Cardiac muscle cell (in vitro differentiated cells and primary cell): ENCODE data around the gene USP21. TPM values are rescaled to one million over a fixed set of nuclear protein-coding genes. Genes with fewer than 3 reads are reported as not detected.
"Not testable (repeated sequence)": the region's sequence is repeated elsewhere in the genome, so short reads cannot be mapped to it uniquely, and the experiment has no call there.

Source experiments
- DNase-seq, 2 donors: peaks; one replicate each; pipeline versions ENCODE4 v3.0.0 to v3.0.0-alpha.2; 2010 to 2017; ENCODE audit warnings: low read depth in 1 of 2, low spot score in 1 of 2
- H3K27ac ChIP-seq: fragments of 200-600 bp; sonication (generic); 2 replicates; pipeline ENCODE4 v1.5.1; 2016
- H3K27me3 ChIP-seq: fragments of 200-600 bp; sonication (generic); 2 replicates; pipeline ENCODE4 v1.6.0; 2016; ENCODE audit warnings: control low read depth
- H3K36me3 ChIP-seq: fragments of 200-600 bp; sonication (generic); 2 replicates; pipeline ENCODE4 v1.5.1; 2016; ENCODE audit warnings: control low read depth
- H3K4me1 ChIP-seq: fragments of 200-600 bp; sonication (generic); 2 replicates; pipeline ENCODE4 v1.8.1; 2017; ENCODE audit warnings: low read depth, mild to moderate bottlenecking, mixed run types
- H3K4me3 ChIP-seq: fragments of 200-600 bp; sonication (generic); 2 replicates; pipeline ENCODE4 v1.5.1; 2016; ENCODE audit warnings: mild to moderate bottlenecking
- H3K9me3 ChIP-seq: fragments of 200-600 bp; sonication (generic); 2 replicates; pipeline ENCODE4 v1.5.1; 2017; ENCODE audit warnings: low read depth, mild to moderate bottlenecking, control low read depth
- polyA plus RNA-seq: library from polyadenylated mRNA; unstranded; fragments of >200 nt; fragmentation: Nextera tagmentation; extraction: Ambion mirVana; gene quantifications from 2 replicates; pipeline ENCODE4 v1.2.1, GENCODE V29; 2016
- total RNA-seq: library from RNA; depleted of rRNA; stranded (reverse); fragments of >200 nt; gene quantifications from 2 replicates; pipeline ENCODE4 v1.2.3, GENCODE V29; 2016
- TF ChIP-seq, protein P1 (sequence below): IDR thresholded peaks from 2 replicates; pipeline ENCODE4 v1.5.1; 2012; ENCODE audit warnings: low read depth, mild to moderate bottlenecking, low read length

Gene USP21
- total and polyA plus RNA-seq, 2 experiments from 2014 or later, result 19.6 to 48.8 TPM

DNA sequence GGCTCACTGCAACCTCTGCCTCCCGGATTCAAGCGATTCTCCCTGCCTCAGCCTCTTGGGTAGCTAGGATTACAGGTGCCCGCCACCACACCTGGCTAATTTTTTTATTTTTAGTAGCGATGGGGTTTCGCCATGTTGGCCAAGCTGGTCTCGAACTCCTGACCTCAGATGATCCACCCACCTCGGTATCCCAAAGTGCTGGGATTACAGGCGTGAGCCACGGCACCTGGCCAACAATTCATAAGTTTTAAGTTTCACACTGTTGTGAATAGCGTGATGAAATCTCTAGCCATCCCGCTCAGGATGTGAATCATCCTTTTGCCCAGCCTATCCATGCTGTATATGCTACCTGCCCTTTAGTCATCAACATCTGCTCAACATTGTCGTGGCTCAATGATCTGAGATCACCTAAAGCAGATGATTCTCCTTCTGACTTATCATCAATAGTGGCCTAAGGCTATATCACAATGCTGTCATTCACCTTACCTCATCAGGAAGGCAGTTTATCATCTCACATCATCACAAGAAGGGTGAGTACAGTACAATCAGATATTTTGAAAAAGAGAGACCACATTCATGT is 44.1 kb upstream of the USP21 start:
- peak in 1 of 2 donors; percentile 92 for DNase-seq
- TF ChIP-seq, protein P1, sequence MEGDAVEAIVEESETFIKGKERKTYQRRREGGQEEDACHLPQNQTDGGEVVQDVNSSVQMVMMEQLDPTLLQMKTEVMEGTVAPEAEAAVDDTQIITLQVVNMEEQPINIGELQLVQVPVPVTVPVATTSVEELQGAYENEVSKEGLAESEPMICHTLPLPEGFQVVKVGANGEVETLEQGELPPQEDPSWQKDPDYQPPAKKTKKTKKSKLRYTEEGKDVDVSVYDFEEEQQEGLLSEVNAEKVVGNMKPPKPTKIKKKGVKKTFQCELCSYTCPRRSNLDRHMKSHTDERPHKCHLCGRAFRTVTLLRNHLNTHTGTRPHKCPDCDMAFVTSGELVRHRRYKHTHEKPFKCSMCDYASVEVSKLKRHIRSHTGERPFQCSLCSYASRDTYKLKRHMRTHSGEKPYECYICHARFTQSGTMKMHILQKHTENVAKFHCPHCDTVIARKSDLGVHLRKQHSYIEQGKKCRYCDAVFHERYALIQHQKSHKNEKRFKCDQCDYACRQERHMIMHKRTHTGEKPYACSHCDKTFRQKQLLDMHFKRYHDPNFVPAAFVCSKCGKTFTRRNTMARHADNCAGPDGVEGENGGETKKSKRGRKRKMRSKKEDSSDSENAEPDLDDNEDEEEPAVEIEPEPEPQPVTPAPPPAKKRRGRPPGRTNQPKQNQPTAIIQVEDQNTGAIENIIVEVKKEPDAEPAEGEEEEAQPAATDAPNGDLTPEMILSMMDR, result no peak
- peaks cover 2% of the 10 kb centered on the region for H3K36me3 ChIP-seq
- peaks cover 26% of the 10 kb centered on the region for H3K4me1 ChIP-seq
- H3K4me3 ChIP-seq, result no peak overlapping the region
- no peaks in the 10 kb centered on the region for H3K9me3 ChIP-seq
- H3K27me3 ChIP-seq, result no peaks in the 10 kb centered on the region
- H3K27ac ChIP-seq, result no peak overlapping the region

DNA sequence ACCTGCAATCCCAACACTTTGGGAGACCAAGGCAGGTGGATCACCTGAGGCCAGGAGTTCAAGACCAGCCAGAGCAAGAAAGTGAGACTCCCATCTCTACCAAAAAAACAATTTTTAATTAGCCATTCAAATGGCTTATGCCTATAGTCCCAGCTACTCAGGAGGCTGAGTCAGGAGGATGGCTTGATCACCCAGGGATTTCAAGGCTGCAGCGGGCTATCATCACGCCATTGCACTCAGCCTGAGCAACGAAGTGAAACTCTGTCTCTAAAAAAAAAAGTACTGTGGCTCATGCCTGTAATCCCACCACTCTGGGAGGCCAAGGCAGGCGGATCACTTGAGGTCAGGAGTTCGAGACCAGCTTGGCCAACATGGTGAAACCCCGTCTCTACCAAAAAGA is 43.3 kb upstream of the USP21 start:
- H3K4me3 ChIP-seq, H3K9me3 ChIP-seq, H3K27me3 ChIP-seq, H3K36me3 ChIP-seq, DNase-seq, H3K27ac ChIP-seq: not testable (repeated sequence)
- peaks cover 26% of the 10 kb centered on the region for H3K4me1 ChIP-seq

DNA sequence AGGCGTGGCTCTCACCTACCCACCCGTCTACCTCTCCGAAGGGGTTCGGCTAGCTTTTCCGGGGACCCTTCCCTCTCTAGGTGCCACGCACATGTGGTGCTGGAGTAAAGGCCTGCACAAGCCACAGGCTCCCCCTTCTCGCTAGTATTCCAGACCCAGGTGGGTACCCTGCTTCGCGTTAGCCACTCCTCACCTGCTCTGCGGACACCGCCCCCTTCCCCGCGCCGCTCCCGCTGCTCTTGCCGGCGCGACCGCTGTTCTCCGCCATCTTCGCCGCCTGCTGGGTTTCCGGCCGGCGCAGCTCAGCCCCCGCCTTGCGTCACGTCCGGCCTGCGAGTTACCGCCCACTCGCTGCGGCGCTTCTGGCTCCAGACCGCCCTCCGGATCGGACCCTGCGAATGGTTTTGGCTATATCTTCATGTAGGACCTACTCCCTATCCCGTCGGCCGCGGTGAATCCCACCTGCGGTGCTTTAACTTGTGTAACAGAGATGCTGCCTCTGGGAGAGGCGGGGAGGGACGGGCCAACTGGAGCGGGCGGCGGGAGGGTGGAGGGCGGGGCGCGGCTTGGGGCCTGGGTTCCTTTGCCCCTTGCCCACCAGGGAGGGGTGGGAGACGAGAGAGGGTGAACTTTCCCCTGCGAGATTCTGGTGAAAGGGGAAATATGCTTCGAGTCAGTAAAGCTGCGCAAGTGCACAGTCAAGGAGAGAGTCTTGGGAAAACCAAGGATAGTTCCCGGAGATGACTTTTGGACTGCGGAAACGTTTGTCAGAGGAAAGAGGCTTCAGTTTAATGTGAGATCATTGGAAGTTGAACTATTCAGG is 41.3 kb upstream of the USP21 start, which contains the start of the genes NIT1 and PFDN2:
NIT1 (plus strand) TSS at position 347 of the 823 bp plus-strand sequence; CDS start at position 419, 72 bp downstream.
PFDN2 (minus strand) TSS at position 279 of the 823 bp plus-strand sequence; CDS start at position 268, 11 bp downstream.
- peak; percentile 91 to 93 for DNase-seq
- peaks cover 15% of the 10 kb centered on the region for H3K4me1 ChIP-seq
- H3K9me3 ChIP-seq, result no peaks in the 10 kb centered on the region
- no peaks in the 10 kb centered on the region for H3K27me3 ChIP-seq
- peak within 1 kb of the TSS; percentile 92 for H3K27ac ChIP-seq
- H3K4me3 ChIP-seq, result peak within 1 kb of the TSS; percentile 96
- peaks cover 23% of the 10 kb centered on the region for H3K36me3 ChIP-seq
- TF ChIP-seq, protein P1, result no peak

DNA sequence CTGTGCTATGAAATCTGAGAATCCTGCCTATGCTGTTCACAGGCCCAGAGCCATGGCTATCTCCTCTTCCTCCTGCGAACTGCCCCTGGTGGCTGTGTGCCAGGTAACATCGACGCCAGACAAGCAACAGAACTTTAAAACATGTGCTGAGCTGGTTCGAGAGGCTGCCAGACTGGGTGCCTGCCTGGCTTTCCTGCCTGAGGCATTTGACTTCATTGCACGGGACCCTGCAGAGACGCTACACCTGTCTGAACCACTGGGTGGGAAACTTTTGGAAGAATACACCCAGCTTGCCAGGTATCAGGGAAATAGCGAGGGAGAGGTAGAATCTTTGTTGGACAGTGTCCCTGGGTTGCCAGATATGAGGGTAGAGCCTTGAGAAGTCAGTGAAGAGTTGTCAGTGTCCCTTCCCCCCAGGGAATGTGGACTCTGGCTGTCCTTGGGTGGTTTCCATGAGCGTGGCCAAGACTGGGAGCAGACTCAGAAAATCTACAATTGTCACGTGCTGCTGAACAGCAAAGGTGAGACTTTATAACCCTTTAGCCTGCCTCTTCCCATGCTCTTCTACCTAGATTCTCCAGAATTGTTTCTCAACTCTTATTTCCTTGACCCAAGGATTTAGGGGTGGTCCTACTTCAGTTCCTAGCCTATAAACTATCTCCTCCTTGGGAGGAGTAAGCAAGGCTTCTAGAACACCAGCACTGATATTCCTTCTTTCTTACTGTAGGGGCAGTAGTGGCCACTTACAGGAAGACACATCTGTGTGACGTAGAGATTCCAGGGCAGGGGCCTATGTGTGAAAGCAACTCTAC is 40.0 kb upstream of the USP21 start:
- no peaks in the 10 kb centered on the region for H3K27me3 ChIP-seq
- peak overlapping the region; percentile 92 for H3K27ac ChIP-seq
- H3K9me3 ChIP-seq, result no peaks in the 10 kb centered on the region
- peaks cover 15% of the 10 kb centered on the region for H3K4me1 ChIP-seq
- H3K36me3 ChIP-seq, result peaks cover 28% of the 10 kb centered on the region
- DNase-seq, result peak; percentile 43 to 82
- TF ChIP-seq, protein P1, result peak; percentile 56
- H3K4me3 ChIP-seq, result peak overlapping the region; percentile 96

DNA sequence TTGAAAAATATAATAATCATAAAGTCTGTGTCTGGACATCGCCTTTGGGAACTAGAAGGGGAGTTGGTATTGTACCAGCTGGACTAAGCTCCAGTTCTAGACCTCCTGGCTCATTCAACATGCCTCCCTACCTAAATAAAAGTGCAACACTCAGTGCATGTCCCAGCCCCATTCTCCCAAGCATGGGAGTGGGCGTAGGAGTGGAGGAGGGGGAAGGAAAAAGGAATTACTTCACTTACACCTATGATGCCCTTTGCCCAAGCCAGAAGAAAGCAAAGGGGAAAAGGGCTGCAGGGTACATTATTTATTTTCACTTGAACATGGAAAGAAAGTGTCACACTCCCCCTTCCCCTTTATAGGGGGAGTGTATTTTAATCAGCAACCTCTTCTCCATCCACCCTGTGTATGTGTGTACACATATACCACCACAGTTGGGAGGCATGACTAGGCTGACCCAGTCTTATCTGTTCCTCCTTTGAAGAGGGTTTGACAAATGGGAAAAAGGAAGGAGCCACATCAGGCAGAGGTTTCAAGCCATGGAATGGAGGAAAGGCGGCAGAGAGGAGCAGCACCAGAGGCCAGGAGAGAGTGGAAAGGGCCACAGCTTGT is 38.2 kb upstream of the USP21 start:
- Histone ChIP-seq H3K27me3 (no peaks in the 10 kb centered on the region), H3K27ac (peak overlapping the region; percentile 92), H3K4me3 (no peak overlapping the region), H3K4me1 (peaks cover 15% of the 10 kb centered on the region), H3K9me3 (no peaks in the 10 kb centered on the region), H3K36me3 (peaks cover 30% of the 10 kb centered on the region)
- TF ChIP-seq, protein P1, result no peak
- no peak for DNase-seq
